RWPE2 (cell line): ENCODE results near the gene F2RL3.

Experiments
- ATAC-seq: fragments of 200-7000 bp; cut with Tn5 transposase; 3 replicates; pipeline ENCODE4 v1.9.1; 2021; ENCODE audit warnings: low read depth
- DNase-seq: peaks from one replicate; pipeline ENCODE4 v3.0.0-alpha.2; 2020; ENCODE audit warnings: low spot score
- H3K27ac ChIP-seq: fragments of 450-650 bp; 2 replicates; pipeline ENCODE4 v1.5.1; 2017; ENCODE audit warnings: mild to moderate bottlenecking; ENCODE audit not compliant: poor library complexity, severe bottlenecking
- H3K27me3 ChIP-seq: fragments of 250-450 bp; sonication (Bioruptor Pico); 2 replicates; pipeline ENCODE4 v1.5.1; 2021; ENCODE audit warnings: mild to moderate bottlenecking, moderate library complexity; ENCODE audit not compliant: insufficient read depth, poor library complexity, severe bottlenecking
- H3K36me3 ChIP-seq: fragments of 250-450 bp; sonication (Bioruptor Pico); 2 replicates; pipeline ENCODE4 v1.5.1; 2020; ENCODE audit warnings: low read depth, mild to moderate bottlenecking, moderate library complexity
- H3K4me1 ChIP-seq: fragments of 250-450 bp; sonication (Bioruptor Pico); 2 replicates; pipeline ENCODE4 v1.5.1; 2021; ENCODE audit warnings: mild to moderate bottlenecking, moderate library complexity; ENCODE audit not compliant: insufficient read depth, poor library complexity, severe bottlenecking
- H3K4me3 ChIP-seq: fragments of 250-450 bp; sonication (Bioruptor Pico); 2 replicates; pipeline ENCODE4 v1.5.1; 2021; ENCODE audit warnings: mild to moderate bottlenecking, moderate library complexity; ENCODE audit not compliant: severe bottlenecking
- H3K9me3 ChIP-seq: fragments of 250-450 bp; sonication (Bioruptor Pico); 2 replicates; pipeline ENCODE4 v1.5.1; 2021; ENCODE audit warnings: mild to moderate bottlenecking, moderate library complexity; ENCODE audit not compliant: severe bottlenecking
- CTCF ChIP-seq: fragments of 450-650 bp; IDR thresholded peaks from one replicate; pipeline ENCODE4 v1.5.1; 2017; ENCODE audit warnings: mild to moderate bottlenecking, moderate library complexity; ENCODE audit not compliant: poor library complexity, severe bottlenecking

Gene F2RL3

GRCh38 chr19:16893686-16893989 lies 4.8 kb downstream of the F2RL3 start:
- no peak for ATAC-seq
- no peak overlapping the region for H3K27ac ChIP-seq
- H3K4me1 ChIP-seq, result no peaks in the 10 kb centered on the region
- H3K9me3 ChIP-seq, result no peaks in the 10 kb centered on the region
- no peak for DNase-seq
- no peak overlapping the region for H3K4me3 ChIP-seq
- no peak for TF ChIP-seq CTCF
- H3K27me3 ChIP-seq, result no peaks in the 10 kb centered on the region
- H3K36me3 ChIP-seq, result no peaks in the 10 kb centered on the region

- no peaks in the 10 kb centered on the region for H3K4me1 ChIP-seq
- no peaks in the 10 kb centered on the region for H3K36me3 ChIP-seq
- H3K27ac ChIP-seq, result no peak overlapping the region
- H3K9me3 ChIP-seq, result no peaks in the 10 kb centered on the region
- H3K27me3 ChIP-seq, result no peaks in the 10 kb centered on the region
- no peak for ATAC-seq
- DNase-seq, result no peak
- no peak overlapping the region for H3K4me3 ChIP-seq
- no peak for TF ChIP-seq CTCF
Observed at GRCh38 chr19:16894080-16894479, 5.3 kb downstream of the F2RL3 start.

GRCh38 chr19:16895467-16896145 lies 6.8 kb downstream of the F2RL3 start:
- H3K27me3 ChIP-seq, result no peaks in the 10 kb centered on the region
- no peaks in the 10 kb centered on the region for H3K36me3 ChIP-seq
- DNase-seq (no peak), ATAC-seq (no peak)
- no peak overlapping the region for H3K27ac ChIP-seq
- no peaks in the 10 kb centered on the region for H3K9me3 ChIP-seq
- TF ChIP-seq CTCF, result no peak
- no peaks in the 10 kb centered on the region for H3K4me1 ChIP-seq
- no peak overlapping the region for H3K4me3 ChIP-seq

GRCh38 chr19:16896146-16897028 lies 7.6 kb downstream of the F2RL3 start:
- H3K4me3 ChIP-seq, result peak overlapping the region; percentile 28
- H3K36me3 ChIP-seq, result no peaks in the 10 kb centered on the region
- no peaks in the 10 kb centered on the region for H3K9me3 ChIP-seq
- H3K4me1 ChIP-seq, result no peaks in the 10 kb centered on the region
- ATAC-seq, result peak; percentile 18; the same call in 2 of the 3 replicates
- H3K27me3 ChIP-seq, result no peaks in the 10 kb centered on the region
- no peak for TF ChIP-seq CTCF
- DNase-seq, result no peak
- no peak overlapping the region for H3K27ac ChIP-seq
